GM13977 (cell line): ENCODE data around the gene EHMT1.

Experiments
- DNase-seq: peaks from one replicate; pipeline ENCODE4 v3.0.0; 2012; ENCODE audit warnings: low spot score
- in situ Hi-C: fragments of 300-500 bp; cut with MboI; formaldehyde crosslinking; loops from one replicate; pipeline ENCODE4 v1.12.0; 2022; ENCODE audit warnings: low sequenced_read_pairs, low pct_unique_long_range_greater_than_20kb, mixed read lengths, inconsistent platforms; ENCODE audit not compliant: unreplicated experiment
- TF ChIP-seq, protein P1 (sequence below): IDR thresholded peaks from 2 replicates; pipeline ENCODE4 v1.5.1; 2012; ENCODE audit warnings: mild to moderate bottlenecking, control low read depth; ENCODE audit not compliant: insufficient read depth; ENCODE audit errors: extremely low read depth, missing control alignments

EHMT1 gene

DNA sequence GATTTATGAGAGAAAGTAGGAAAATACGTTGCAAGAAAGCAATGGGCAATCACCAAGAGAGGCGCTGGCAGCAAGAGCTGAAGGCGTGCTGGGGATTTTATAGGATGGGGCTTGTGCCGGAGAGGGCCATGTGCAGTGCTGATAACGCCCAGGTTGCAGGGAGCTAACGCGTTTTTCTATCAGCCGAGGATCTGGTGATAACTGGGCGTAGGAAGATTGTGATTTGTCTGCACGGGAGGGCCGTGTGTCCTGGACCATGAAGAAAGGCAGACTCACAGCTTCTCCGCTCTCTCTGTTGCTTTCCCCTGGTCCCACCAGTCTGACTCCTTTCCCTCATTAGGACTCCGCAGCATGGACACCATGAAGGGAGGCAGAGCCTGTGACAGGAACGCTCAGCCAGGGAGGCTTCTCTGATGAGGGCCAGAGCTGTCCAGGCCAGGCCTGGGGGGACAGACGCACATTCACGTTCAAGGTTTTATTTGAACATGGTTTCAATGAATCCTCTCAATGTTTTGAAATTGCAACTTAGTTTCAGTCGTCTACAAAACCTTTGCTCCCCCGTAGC is 246.9 kb downstream of the EHMT1 start:
- in situ Hi-C loops = no loop called here
- DNase-seq = no peak
- TF ChIP-seq, protein P1, sequence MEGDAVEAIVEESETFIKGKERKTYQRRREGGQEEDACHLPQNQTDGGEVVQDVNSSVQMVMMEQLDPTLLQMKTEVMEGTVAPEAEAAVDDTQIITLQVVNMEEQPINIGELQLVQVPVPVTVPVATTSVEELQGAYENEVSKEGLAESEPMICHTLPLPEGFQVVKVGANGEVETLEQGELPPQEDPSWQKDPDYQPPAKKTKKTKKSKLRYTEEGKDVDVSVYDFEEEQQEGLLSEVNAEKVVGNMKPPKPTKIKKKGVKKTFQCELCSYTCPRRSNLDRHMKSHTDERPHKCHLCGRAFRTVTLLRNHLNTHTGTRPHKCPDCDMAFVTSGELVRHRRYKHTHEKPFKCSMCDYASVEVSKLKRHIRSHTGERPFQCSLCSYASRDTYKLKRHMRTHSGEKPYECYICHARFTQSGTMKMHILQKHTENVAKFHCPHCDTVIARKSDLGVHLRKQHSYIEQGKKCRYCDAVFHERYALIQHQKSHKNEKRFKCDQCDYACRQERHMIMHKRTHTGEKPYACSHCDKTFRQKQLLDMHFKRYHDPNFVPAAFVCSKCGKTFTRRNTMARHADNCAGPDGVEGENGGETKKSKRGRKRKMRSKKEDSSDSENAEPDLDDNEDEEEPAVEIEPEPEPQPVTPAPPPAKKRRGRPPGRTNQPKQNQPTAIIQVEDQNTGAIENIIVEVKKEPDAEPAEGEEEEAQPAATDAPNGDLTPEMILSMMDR = no peak

DNA sequence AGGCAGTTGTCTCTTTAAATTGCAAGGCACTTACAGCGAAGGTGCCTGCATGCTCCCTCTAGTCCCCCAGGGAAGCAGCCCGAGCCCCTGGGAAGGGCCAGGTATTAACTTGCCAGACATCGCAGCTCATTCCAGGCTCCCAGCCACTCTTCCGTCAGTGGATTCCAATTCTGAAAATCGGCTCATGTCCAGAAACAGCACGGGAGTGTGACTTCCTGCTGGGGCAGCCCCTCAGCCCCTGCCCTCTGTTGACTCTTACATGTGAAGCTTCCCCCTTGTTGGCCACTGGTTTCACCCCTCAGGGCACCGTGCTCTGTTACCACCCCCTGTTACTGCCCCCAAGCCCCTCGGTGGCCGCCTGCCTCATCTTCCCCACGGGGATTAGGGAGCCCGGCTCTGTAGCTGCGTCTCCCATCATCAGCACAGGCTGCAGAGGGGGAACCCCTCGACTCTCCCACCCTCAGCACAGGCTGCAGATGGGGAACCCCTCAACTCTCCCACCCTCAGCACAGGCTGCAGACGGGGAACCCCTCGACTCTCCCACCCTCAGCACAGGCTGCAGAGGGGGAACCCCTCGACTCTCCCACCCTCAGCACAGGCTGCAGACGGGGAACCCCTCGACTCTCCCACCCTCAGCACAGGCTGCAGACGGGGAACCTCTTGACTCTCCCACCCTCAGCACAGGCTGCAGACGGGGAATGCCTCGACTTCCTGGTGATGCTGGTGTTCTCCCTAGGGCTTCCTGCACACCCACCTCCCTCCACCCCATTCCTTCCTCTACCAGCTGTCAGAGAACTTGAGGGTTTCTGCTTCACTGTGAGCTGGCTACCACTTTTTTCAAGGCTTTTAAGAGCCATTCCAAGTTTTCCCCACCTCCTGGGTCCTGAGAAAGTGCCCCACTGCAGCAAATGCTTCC is 247.7 kb downstream of the EHMT1 start:
- TF ChIP-seq, protein P1 = no peak
- in situ Hi-C loops = no loop called here
- DNase-seq = no peak

DNA sequence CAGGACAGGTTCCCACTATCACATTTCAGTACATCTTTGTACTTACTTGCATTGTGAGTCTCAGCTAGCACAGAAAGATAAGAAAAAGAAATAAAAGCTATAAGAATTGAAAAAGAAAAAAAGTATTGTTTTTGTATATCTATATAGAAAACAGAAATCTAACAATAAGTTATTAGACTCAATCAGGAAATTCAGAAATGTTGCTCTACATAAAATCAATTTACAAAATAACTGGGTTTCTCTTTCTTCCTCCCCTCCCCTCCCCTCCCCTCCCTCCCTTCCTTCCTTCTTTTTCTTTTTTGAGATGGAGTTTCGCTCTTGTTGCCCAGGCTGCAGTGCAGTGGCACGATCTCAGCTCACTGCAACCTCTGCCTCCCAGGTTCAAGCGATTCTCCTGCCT is 251.6 kb downstream of the EHMT1 start:
- TF ChIP-seq, protein P1 = no peak
- in situ Hi-C loops = no loop called here
- DNase-seq = no peak

DNA sequence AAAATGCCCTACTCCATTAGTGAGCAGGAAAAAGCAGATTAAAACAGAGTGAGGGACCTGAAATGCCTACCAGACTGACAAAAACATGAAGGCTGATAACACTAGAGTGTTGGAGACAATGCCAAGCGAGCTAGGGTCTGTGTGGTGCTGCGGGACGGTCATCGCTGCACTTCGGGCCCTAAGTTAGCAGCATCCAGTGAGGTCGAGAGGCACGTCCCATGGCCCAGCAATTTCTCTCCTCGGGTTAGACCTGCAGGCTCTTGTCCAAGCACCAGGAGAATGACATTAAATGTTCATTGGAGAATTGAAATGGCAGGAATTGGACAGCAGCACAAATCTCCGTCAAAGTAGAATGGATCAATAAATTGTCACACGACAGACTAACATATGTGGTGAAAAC is 253.5 kb downstream of the EHMT1 start:
- in situ Hi-C loops = no loop called here
- DNase-seq = no peak
- TF ChIP-seq, protein P1 = no peak

DNA sequence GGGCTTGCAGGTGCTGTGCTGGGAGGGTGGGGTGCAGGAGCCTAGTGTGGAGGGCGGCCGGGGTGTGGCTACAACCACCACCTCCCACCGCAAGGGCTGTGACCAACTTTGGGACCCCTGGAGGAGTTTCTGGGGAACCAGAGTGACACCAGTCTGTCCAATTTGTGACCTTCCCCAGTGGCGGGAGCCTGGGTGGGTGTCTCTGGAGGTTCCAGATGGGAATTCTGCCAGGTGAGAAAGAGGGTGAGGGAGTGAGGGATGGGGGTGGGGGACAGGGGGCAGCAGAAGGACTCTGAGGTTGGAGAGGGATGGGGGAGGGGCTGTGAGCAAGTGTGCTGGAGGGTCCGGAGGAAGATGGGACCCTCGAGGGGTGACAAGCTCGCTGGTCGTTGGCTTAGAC is 254.6 kb downstream of the EHMT1 start:
- TF ChIP-seq, protein P1 = no peak
- DNase-seq = no peak
- in situ Hi-C loops = no loop called here

DNA sequence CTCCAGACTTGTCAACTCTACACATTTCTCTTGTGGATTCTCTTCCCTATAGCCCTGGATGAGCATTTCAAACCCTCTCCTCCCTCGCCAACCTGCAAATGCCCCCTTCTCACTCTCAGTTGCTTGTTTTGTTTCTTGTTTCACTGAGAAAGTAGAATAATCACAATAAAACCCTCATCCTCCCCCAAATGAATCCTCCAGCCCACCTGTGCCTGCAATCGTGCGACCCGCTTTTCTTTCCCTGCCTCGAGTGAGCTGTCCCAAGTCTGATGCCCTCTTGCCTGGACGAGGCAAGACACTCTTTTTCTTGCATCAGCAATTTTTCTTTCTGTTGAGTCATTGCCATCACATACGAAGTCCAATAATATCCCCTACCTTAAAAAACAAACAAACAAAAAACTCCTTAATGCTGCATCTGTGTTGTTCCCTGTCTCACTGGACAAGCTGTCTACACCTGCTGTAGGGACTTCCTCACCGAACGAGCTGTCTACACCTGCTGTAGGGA is 255.1 kb downstream of the EHMT1 start:
- in situ Hi-C loops = no loop called here
- TF ChIP-seq, protein P1 = no peak
- no peak for DNase-seq
